ENCODE results near the gene DISC1.
"Not testable (repeated sequence)": the region's sequence is repeated elsewhere in the genome, so short reads cannot be mapped to it uniquely, and the experiment has no call there.

The DISC1 gene

GRCh38 chr1:231931846-231932454 lies 305.4 kb downstream of the DISC1 start:
- DNase-seq (ENCODE audit: low spot score): peak; percentile 32

GRCh38 chr1:231933711-231934626 lies 307.4 kb downstream of the DISC1 start:
- no peak for DNase-seq (ENCODE audit: low spot score)

GRCh38 chr1:231934797-231935196 lies 308.2 kb downstream of the DISC1 start:
- DNase-seq (ENCODE audit: low spot score): no peak

- DNase-seq (ENCODE audit: low spot score): no peak
These were observed 309.3 kb downstream of the DISC1 start for GRCh38 chr1:231935856-231936255.

GRCh38 chr1:231936983-231937775 lies 310.6 kb downstream of the DISC1 start:
- no peak for DNase-seq (ENCODE audit: low spot score)

- no peak for DNase-seq (ENCODE audit: low spot score)
These were observed 311.6 kb downstream of the DISC1 start for GRCh38 chr1:231938211-231938610.

- no peak for DNase-seq (ENCODE audit: low spot score)
These were observed 312.1 kb downstream of the DISC1 start for GRCh38 chr1:231938711-231939110.

- no peak for DNase-seq (ENCODE audit: low spot score)
These were observed 312.5 kb downstream of the DISC1 start for GRCh38 chr1:231939118-231939517.

GRCh38 chr1:231940116-231940515 lies 313.5 kb downstream of the DISC1 start:
- no peak for DNase-seq (ENCODE audit: low spot score)

GRCh38 chr1:231940701-231941100 lies 314.1 kb downstream of the DISC1 start:
- no peak for DNase-seq (ENCODE audit: low spot score)

- no peak for DNase-seq (ENCODE audit: low spot score)
These were observed 316.5 kb downstream of the DISC1 start for GRCh38 chr1:231943084-231943483.

- not testable (repeated sequence) for DNase-seq (ENCODE audit: low spot score)
These were observed 321.5 kb downstream of the DISC1 start for GRCh38 chr1:231948102-231948501.

GRCh38 chr1:231949277-231950091 lies 322.9 kb downstream of the DISC1 start:
- DNase-seq (ENCODE audit: low spot score): no peak

GRCh38 chr1:231950331-231951128 lies 323.9 kb downstream of the DISC1 start:
- no peak for DNase-seq (ENCODE audit: low spot score)

- DNase-seq (ENCODE audit: low spot score): no peak
These were observed 324.8 kb downstream of the DISC1 start for GRCh38 chr1:231951374-231951773.

GRCh38 chr1:231952154-231952553 lies 325.6 kb downstream of the DISC1 start:
- no peak for DNase-seq (ENCODE audit: low spot score)

GRCh38 chr1:231953660-231954059 lies 327.1 kb downstream of the DISC1 start:
- no peak for DNase-seq (ENCODE audit: low spot score)

GRCh38 chr1:231954751-231955150 lies 328.2 kb downstream of the DISC1 start:
- no peak for DNase-seq (ENCODE audit: low spot score)

- DNase-seq (ENCODE audit: low spot score): no peak
These were observed 330.8 kb downstream of the DISC1 start for GRCh38 chr1:231957359-231957758.

- DNase-seq (ENCODE audit: low spot score): no peak
These were observed 331.9 kb downstream of the DISC1 start for GRCh38 chr1:231958448-231958847.

All from activated CD4-positive, alpha-beta T cell treated with anti-CD3 and anti-CD28 coated beads, Interleukin-2, Interleukin-4, amounts not matched to agents 100 ng/mL and 50 ng/mL, durations not matched to agents 16 hours and 8 hours (primary cell).